H1 (cell line): Measurements from ENCODE around the gene UBA3.
A peak's percentile ranks its signal among the peaks of the same experiment; 100 is the strongest.

ENCODE experiments used
- CBX5 ChIP-seq: fragments of 300-800, 300-1000 bp; sonication (generic); IDR thresholded peaks from 2 replicates; pipeline ENCODE4 v1.7.1; 2016; ENCODE audit warnings: antibody characterized with exemption, low read length, low read depth
- CTCF ChIP-seq, 3 experiments: IDR thresholded peaks; 1 replicate in 2 of 3; 2 replicates in 1 of 3; pipeline versions ENCODE4 v1.5.1 to v1.6.1; 2011; ENCODE audit warnings: low read length in 3 of 3, mild to moderate bottlenecking in 3 of 3, inconsistent platforms in 2 of 3, low read depth in 1 of 3, moderate library complexity in 1 of 3; ENCODE audit not compliant: insufficient read depth in 1 of 3; ENCODE audit errors: control extremely low read depth in 1 of 3
- RAD21 ChIP-seq, 2 experiments: IDR thresholded peaks in 1 of 2; conservative IDR thresholded peaks in 1 of 2; 2 replicates each; pipeline ENCODE4 v1.6.1; 2011; ENCODE audit warnings: low read depth in 2 of 2, low read length in 2 of 2, improper control_type of control experiment in 1 of 2, inconsistent platforms in 1 of 2, mild to moderate bottlenecking in 1 of 2, moderate library complexity in 1 of 2

GRCh38 chr3:69051756-69052471 is 28.3 kb downstream of the UBA3 start, which contains the start of gene TMF1:
- no peak for TF ChIP-seq CBX5
- TF ChIP-seq CTCF (IDR thresholded peaks at IDR 0.05; ENCODE audit: control extremely low read depth in 1 of 3, insufficient read depth in 1 of 3, low read depth in 1 of 3, low read length in 3 of 3): no peak
- TF ChIP-seq RAD21 (IDR thresholded peaks at IDR 0.05 in 1 of 2, conservative IDR thresholded peaks at IDR 0.05 in 1 of 2; ENCODE audit: low read depth in 2 of 2, low read length in 2 of 2): 0 out of 4 replicates have a peak, but pooled peaks of 1 of the 2 experiments have one; percentile 3
